OCI-LY7 (cell line): ENCODE results near the gene OTUD4. TPM values are rescaled to one million over a fixed set of nuclear protein-coding genes. Genes with fewer than 3 reads are reported as not detected.

Experiments
- BruUV-seq: library from RNA; stranded (reverse); fragments of 400-500 nt; replicated peaks from 2 replicates; lab custom pipeline; 2021; lab: Mats Ljungman, UMichigan
- CTCF ChIA-PET: fragments of 300-600 bp; sonication (Branson Sonifier 250); formaldehyde crosslinking; loops from one replicate; lab custom pipeline; 2022; ENCODE audit warnings: antibody characterized with exemption; ENCODE audit not compliant: unreplicated experiment; lab: Charles Lee
- POLR2A ChIA-PET: fragments of 300-600 bp; sonication (Branson Sonifier 250); formaldehyde crosslinking; loops from one replicate; lab custom pipeline; 2022; ENCODE audit warnings: antibody characterized with exemption; lab: Charles Lee
- DNase-seq: peaks from one replicate; pipeline ENCODE4 v3.0.0-alpha.2; 2015; ENCODE audit warnings: low spot score
- H2AFZ ChIP-seq: fragments of 200-600 bp; sonication (generic), shearing (Covaris generic); 2 replicates; pipeline ENCODE4 v1.6.1; 2014; ENCODE audit warnings: mild to moderate bottlenecking, antibody characterized with exemption, low read length, moderate library complexity
- H3K27ac ChIP-seq: fragments of 200-600 bp; sonication (generic); 2 replicates; pipeline ENCODE4 v1.5.1; 2014; ENCODE audit warnings: mixed run types, low read depth, mild to moderate bottlenecking, moderate library complexity, low read length, inconsistent platforms; ENCODE audit not compliant: poor library complexity, severe bottlenecking
- H3K36me3 ChIP-seq: fragments of 200-600 bp; sonication (generic); 2 replicates; pipeline ENCODE4 v1.6.1; 2014; ENCODE audit warnings: mild to moderate bottlenecking, antibody characterized with exemption, low read length, moderate library complexity, mixed read lengths; ENCODE audit not compliant: insufficient read depth
- H3K4me1 ChIP-seq: fragments of 200-600 bp; sonication (generic); 2 replicates; pipeline ENCODE4 v1.5.1; 2014; ENCODE audit warnings: mild to moderate bottlenecking, low read length; ENCODE audit not compliant: insufficient read depth, poor library complexity, severe bottlenecking
- H3K4me2 ChIP-seq: fragments of 200-600 bp; sonication (generic); 2 replicates; pipeline ENCODE4 v1.6.1; 2014; ENCODE audit warnings: mild to moderate bottlenecking, low read length
- H3K4me3 ChIP-seq: fragments of 200-600 bp; sonication (generic); 2 replicates; pipeline ENCODE4 v1.5.1; 2014; ENCODE audit warnings: mild to moderate bottlenecking, low read depth, low read length; ENCODE audit not compliant: poor library complexity, severe bottlenecking
- H3K79me2 ChIP-seq: fragments of 200-600 bp; sonication (generic); 2 replicates; pipeline ENCODE4 v1.6.1; 2016; ENCODE audit warnings: low read depth, mild to moderate bottlenecking, low read length, moderate library complexity, mixed read lengths; ENCODE audit not compliant: insufficient read depth
- H3K9me2 ChIP-seq: fragments of 200-600 bp; sonication (generic); 2 replicates; pipeline ENCODE4 v1.6.1; 2016; ENCODE audit warnings: mild to moderate bottlenecking, low read length, mixed read lengths; ENCODE audit not compliant: insufficient read depth
- H3K9me3 ChIP-seq: fragments of 200-600 bp; sonication (generic); 2 replicates; pipeline ENCODE4 v1.6.1; 2014; ENCODE audit warnings: mild to moderate bottlenecking, mixed run types, low read length, mixed read lengths
- H4K20me1 ChIP-seq: fragments of 200-600 bp; sonication (generic); 2 replicates; pipeline ENCODE4 v1.6.1; 2014; ENCODE audit warnings: mild to moderate bottlenecking, antibody characterized with exemption, low read length, moderate library complexity, mixed read lengths; ENCODE audit not compliant: insufficient read depth
- CTCF ChIP-seq: fragments of 200-600 bp; sonication (generic); conservative IDR thresholded peaks from 2 replicates; pipeline ENCODE4 v1.5.1; 2014; ENCODE audit warnings: mild to moderate bottlenecking, antibody characterized with exemption, low read length, moderate library complexity, mixed read lengths
- EZH2phosphoT487 ChIP-seq: fragments of 200-600 bp; sonication (generic); IDR thresholded peaks from 2 replicates; pipeline ENCODE4 v1.6.1; 2018; ENCODE audit warnings: low read depth, borderline replicate concordance, mild to moderate bottlenecking, mixed run types, antibody characterized with exemption, low read length, moderate library complexity, mixed read lengths
- intact Hi-C: fragments of 100-400 bp; cut with micrococcal nuclease; formaldehyde crosslinking; loops from one replicate; pipeline ENCODE4 v1.10.0; 2022; ENCODE audit not compliant: unreplicated experiment
- total RNA-seq, 2 experiments: library from RNA; depleted of rRNA in 1 of 2; stranded (reverse); fragments of >200 nt in 1 of 2; shearing (Covaris generic) in 1 of 2; gene quantifications; 2 replicates each; pipeline ENCODE4 v1.2.3, GENCODE V29; 2014 to 2022

The OTUD4 gene
- total RNA-seq, 2 experiments from 2014 or later: 23.4 to 54.9 TPM

GRCh38 chr4:145216535-145216934 lies 36.1 kb upstream of the OTUD4 start:
- intact Hi-C loops: loop anchor here (5.0 kb wide), 1 partner anchor 401 kb away; the partner anchor contains the start of gene MMAA
- Histone ChIP-seq H4K20me1 (no peaks in the 10 kb centered on the region), H3K4me3 (no peak overlapping the region), H3K79me2 (no peaks in the 10 kb centered on the region), H2AFZ (peak overlapping the region; percentile 53; the same call in 1 of the 2 replicates), H3K9me3 (peaks cover 13% of the 10 kb centered on the region; the same call in 1 of the 2 replicates), H3K4me2 (no peak overlapping the region), H3K36me3 (no peaks in the 10 kb centered on the region), H3K4me1 (peaks cover 21% of the 10 kb centered on the region), H3K9me2 (no peaks in the 10 kb centered on the region), H3K27ac (no peak overlapping the region)
- ChIA-PET POLR2A (interaction anchor here (0.6 to 1.4 kb wide), 7 partner anchors 9 to 578 kb away, joined by 3 to 9 read pairs (median 4); no protein-coding TSS in a partner anchor), CTCF (interaction anchor here (0.8 to 1.9 kb wide), 4 partner anchors 17 to 401 kb away, joined by 3 to 9 read pairs (median 4); no protein-coding TSS in a partner anchor)
- TF ChIP-seq EZH2phosphoT487 (no peak), CTCF (peak; percentile 96)
- DNase-seq: peak; percentile 64
- no TSS peak for BruUV-seq

- H3K36me3 ChIP-seq: no peaks in the 10 kb centered on the region
- DNase-seq: no peak
- H3K4me2 ChIP-seq: no peak overlapping the region
- H2AFZ ChIP-seq: no peak overlapping the region
- TF ChIP-seq CTCF: no peak
- TF ChIP-seq EZH2phosphoT487: no peak
- H3K9me3 ChIP-seq: 0 out of 2 replicates have a peak, but pooled peaks cover 10% of the 10 kb centered on the region
- H3K27ac ChIP-seq: no peak overlapping the region
- H3K79me2 ChIP-seq: no peaks in the 10 kb centered on the region
- BruUV-seq: no TSS peak
- H3K4me1 ChIP-seq: peaks cover 10% of the 10 kb centered on the region
- ChIA-PET CTCF (no interaction called here), POLR2A (no interaction called here)
- no peaks in the 10 kb centered on the region for H3K9me2 ChIP-seq
- no peak overlapping the region for H3K4me3 ChIP-seq
- intact Hi-C loops: no loop called here
- no peaks in the 10 kb centered on the region for H4K20me1 ChIP-seq
Observed at GRCh38 chr4:145213245-145213644, 32.9 kb upstream of the OTUD4 start.

GRCh38 chr4:145207934-145208333 lies 27.5 kb upstream of the OTUD4 start:
- H3K4me3 ChIP-seq: no peak overlapping the region
- no peaks in the 10 kb centered on the region for H3K79me2 ChIP-seq
- TF ChIP-seq EZH2phosphoT487 (no peak), CTCF (no peak)
- H3K4me1 ChIP-seq: no peaks in the 10 kb centered on the region
- no peaks in the 10 kb centered on the region for H3K9me2 ChIP-seq
- CTCF ChIA-PET: no interaction called here
- POLR2A ChIA-PET: interaction anchor here (0.6 to 0.9 kb wide), 5 partner anchors 9 to 1009 kb away, joined by 3 to 5 read pairs (median 3); no protein-coding TSS in a partner anchor
- H3K4me2 ChIP-seq: no peak overlapping the region
- BruUV-seq: no TSS peak
- no peak overlapping the region for H2AFZ ChIP-seq
- DNase-seq: no peak
- H3K9me3 ChIP-seq: no peaks in the 10 kb centered on the region; the same call in 1 of the 2 replicates
- no peaks in the 10 kb centered on the region for H3K36me3 ChIP-seq
- no peaks in the 10 kb centered on the region for H4K20me1 ChIP-seq
- intact Hi-C loops: no loop called here
- no peak overlapping the region for H3K27ac ChIP-seq
